Urothelium cell line (cell line): ENCODE results near the gene MICAL1.

ENCODE experiments used
- DNase-seq: peaks from one replicate; pipeline ENCODE4 v3.0.0; 2011; ENCODE audit warnings: low spot score, mixed read lengths
- FAIRE-seq: peaks from 2 replicates; lab custom pipeline; 2011; peaks lifted over from hg19 to GRCh38; lab: Jason Lieb, UNC

Gene MICAL1, protein sequence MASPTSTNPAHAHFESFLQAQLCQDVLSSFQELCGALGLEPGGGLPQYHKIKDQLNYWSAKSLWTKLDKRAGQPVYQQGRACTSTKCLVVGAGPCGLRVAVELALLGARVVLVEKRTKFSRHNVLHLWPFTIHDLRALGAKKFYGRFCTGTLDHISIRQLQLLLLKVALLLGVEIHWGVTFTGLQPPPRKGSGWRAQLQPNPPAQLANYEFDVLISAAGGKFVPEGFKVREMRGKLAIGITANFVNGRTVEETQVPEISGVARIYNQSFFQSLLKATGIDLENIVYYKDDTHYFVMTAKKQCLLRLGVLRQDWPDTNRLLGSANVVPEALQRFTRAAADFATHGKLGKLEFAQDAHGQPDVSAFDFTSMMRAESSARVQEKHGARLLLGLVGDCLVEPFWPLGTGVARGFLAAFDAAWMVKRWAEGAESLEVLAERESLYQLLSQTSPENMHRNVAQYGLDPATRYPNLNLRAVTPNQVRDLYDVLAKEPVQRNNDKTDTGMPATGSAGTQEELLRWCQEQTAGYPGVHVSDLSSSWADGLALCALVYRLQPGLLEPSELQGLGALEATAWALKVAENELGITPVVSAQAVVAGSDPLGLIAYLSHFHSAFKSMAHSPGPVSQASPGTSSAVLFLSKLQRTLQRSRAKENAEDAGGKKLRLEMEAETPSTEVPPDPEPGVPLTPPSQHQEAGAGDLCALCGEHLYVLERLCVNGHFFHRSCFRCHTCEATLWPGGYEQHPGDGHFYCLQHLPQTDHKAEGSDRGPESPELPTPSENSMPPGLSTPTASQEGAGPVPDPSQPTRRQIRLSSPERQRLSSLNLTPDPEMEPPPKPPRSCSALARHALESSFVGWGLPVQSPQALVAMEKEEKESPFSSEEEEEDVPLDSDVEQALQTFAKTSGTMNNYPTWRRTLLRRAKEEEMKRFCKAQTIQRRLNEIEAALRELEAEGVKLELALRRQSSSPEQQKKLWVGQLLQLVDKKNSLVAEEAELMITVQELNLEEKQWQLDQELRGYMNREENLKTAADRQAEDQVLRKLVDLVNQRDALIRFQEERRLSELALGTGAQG

DNA sequence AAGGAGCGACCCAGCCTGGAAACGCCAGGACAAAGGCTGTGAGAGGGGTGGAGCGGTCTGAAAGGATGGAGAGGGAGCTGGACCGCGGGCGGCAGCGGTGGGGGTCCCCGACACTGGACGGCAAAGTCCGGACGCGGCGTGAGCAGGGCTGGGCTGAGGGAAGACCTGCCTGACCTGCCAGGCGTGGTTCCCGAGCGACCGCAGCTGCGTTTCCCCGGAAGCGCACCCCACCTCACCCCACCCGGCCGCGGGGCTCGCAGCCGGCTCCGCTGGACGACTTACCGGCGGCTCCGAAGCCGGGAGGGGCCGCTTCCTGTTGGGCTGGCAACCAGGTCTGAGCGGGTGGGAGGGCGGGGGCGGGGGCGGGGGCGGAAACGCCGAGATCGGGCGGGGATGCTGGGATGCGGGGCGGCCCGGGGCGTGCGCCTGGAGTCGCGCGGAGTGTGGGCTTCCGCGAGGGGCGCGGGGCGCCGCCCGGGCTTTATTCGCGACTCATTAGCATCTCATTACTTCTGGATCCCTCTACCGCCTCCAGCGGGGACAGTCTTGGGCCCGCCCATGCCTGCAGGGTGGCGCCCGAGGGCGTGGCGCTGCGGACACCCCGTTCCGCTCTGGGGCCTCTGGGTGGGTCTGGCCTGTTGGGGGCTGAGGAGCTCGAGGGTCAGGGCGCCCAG, at the start of gene MICAL1:
Gene MICAL1 (minus strand): TSS at position 336 of the 674 bp plus-strand sequence. CDS start 1,576 bp downstream, outside the sequence.
- DNase-seq (peak; percentile 67), FAIRE-seq (no peak)

DNA sequence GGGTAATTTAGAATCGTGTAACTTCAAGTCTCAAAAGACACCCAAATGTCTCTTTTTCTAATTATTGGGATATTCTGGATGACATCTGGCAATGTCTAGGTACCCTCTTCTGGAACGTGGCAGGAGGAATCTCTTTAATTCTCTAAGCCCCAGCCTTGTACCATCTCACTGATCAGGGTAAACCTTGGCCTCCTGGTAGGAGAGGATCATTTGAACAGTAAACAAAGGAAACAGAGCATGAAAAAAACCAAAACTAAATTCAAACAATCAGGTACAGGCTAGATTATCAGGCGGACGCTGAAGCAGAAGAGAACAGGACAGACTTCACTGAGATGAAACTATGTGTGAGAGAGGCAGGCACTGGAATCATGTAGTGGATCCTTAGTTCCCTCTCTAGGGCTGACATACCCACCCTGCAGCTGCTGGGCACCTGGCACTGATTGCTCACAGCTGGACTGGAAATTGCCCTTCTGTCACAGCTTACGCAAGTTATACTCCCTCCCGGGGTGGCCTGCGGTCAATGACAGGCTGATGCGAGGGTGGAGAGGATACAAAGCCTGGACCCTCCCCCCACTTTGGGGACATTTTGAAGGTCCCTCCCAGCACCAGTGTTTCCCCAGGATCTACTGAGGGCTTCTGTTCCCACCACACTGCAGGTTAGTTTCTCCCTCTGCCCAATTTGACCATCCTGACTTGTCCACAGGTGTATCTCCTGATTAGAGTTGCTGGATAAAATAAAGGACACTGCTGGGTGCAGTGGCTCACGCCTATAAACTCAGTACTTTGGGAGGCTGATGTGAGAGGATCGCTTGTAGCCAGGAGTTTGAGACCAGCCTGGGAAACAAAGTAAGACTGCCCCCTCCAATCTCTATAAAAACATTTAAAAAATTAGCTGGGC, 48.0 kb upstream of the MICAL1 start:
- no peak for DNase-seq
- FAIRE-seq: no peak

DNA sequence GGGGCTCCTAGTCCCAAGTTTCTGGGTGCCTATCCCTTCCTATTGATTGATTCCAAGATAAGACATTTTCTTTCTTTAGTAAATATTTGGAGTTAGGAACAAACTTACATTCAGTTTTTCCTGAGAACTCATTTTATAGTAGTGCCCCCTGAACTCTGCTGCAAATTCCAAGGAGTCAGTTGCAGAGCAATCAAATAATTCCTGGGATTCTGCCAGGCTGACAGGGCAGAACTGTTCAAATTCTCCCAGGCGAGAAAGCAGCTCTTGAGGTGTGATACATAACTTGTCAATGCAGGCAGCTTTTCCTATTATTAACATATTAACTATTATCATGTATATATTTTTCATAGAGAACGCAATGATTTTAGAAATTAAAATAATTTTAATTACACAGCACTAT, 43.4 kb upstream of the MICAL1 start:
- no peak for DNase-seq
- no peak for FAIRE-seq

DNA sequence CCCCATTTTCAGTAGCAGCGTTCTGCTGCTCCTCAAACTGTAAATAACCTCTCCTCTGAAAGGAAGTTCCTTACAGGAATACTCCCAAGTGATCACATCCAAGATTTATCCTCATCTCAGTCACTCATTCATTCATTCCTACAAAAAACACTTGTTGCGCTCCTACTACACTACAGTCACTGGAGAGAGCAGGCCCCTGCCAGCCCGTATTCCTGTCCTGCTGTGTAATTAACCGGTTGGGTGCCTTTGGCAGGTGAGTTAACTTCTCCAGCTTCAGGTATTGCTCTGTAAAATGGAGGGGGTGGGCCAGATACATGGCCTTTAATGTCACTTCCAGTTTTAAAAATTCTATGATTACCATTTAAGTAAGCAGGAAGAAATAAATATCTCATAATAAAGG, 42.5 kb upstream of the MICAL1 start:
- no peak for FAIRE-seq
- no peak for DNase-seq

DNA sequence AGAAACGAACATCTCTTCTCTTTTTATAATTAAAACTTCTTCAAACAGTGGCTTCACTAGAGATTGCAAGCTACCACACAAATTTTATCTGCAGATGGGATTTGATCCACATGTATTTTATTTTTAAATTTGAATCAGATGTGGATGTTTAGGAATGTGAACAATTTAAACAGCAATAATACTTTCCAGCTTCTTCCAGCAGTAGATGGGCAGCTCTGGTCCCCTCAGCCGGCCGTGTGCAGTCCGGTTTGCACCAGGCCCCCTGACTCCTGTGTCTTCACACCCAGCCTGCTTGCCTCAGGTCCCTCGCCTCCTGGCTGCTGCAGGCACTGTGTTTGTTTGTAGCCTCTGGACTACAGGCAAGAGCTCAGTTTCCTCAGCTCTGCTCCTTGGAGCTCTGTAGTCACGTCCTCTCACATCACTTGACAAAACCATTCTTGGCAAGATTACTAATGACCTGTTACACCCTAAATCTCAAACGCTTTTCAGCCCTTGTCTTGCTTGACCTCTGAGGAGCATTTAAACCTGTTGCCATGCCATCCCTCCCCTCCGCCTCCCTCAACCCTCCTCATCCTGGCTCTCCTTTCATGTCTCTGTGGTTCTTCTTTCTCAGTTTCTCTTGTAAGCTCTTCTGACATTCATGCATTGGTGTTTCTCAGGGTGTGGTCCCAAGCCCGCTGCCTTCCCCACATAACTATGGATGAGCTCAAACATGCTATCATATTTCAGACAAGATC, 40.6 kb upstream of the MICAL1 start:
- FAIRE-seq (no peak), DNase-seq (no peak)

DNA sequence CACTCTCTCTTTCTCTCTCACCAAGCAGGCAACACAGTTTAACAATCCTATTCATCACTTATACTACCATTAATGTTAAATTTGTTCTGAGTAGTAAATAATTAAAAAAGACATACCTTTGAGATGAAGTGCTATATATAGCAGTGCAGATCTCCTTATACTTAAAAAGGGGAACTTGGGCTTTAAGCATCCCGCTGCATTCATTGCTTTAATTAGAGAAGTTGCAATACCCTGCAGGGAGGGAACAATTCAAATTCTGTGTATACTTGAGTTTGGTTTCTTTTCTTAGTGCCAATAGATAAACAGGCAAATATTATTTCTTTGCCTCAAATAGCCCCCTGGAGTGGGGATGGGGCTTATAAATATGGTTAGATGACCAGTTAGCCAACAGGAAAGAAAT, 38.3 kb upstream of the MICAL1 start:
- DNase-seq: no peak

DNA sequence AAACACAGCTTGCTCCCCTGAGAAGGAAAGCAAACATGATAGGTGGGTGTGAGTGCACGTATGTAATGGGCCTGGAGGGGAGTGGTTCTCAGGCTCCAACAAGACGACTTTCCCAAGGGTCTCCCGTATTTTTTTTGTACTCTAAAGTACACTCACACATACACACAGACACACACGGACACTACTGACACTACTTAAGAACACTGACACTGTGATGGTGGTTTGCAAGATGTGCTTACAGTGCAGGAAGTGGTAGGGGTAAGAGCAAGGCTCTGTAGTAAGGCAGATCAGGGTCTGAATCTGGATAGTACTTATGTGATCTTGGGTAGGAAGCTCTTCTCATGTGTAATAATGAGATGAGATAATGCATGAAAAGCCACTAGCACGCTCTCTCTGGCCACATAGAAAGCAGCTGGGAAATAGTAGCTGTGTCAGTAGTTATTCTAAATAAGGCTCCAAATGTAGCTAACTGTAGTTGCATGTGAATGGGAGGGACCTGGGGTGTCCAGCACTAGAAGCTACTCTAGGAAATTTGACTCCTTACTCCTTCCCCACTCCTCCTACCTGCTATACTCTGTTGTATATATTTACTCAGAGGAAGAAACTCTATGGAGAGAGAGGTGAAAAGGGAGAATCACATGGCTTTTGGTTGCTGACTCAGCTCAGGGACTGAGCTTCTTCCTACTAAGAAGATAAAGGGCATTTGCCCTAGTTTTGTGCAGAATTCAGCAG, 35.8 kb upstream of the MICAL1 start:
- FAIRE-seq (no peak), DNase-seq (no peak)

More for the DNA sequence above, 38.3 kb upstream of the MICAL1 start:
- no peak for FAIRE-seq

DNA sequence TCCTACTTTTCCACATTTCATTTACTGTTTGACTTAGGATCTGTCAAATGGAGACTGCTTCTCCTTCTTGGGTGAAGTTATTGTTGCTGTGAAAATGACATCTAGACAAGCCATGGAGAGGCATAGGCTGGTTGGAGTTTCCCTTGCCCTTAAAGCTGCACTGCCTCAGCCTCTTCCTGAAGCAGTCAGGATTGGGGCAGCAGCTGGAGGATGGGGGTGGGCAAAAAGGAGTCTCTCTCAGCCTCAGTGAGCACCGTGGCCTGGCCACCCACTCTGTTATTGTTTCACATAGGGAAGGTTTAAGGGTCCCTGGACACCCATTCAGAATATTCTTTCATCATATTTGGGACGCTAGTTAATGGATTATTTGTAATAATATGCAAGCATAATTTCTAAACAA, 35.1 kb upstream of the MICAL1 start:
- FAIRE-seq (no peak), DNase-seq (no peak)

DNA sequence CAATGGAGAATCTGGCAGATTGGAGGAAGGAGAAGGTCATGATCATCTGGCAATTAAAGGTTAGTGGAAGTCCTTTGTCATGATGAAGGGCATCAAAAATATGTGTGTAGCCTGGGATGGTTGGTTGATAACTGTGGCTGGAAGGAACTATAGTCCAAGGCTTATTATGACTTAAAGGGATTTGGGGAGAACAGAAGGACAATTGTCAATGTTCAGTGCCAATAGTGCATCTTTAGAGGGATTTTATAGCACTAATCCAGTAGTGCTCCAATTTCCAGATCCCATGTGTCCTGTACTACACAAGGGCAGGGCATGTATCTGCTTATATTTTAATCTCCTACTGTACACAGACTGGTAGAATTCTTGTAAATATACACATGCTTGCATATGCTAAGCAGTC, 32.4 kb upstream of the MICAL1 start:
- FAIRE-seq (no peak), DNase-seq (no peak)

DNA sequence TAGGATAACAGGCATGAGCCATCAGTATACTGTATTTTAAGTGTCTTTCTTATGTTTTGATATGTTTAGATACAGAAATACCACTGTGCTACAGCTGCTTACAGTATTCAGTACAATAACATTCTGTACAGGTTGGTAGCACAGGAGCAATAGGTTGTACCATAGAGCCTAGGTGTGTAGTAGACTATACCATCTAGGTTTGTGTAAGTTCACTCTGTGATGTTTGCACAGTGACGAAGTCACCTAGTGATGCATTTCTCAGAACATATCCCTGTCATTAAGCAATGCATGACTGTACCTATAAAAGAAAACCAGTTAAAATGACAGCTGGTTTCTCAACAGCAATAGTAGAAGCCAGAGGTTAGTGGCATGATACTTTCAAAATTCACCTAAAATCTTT, 30.5 kb upstream of the MICAL1 start:
- no peak for FAIRE-seq
- no peak for DNase-seq

DNA sequence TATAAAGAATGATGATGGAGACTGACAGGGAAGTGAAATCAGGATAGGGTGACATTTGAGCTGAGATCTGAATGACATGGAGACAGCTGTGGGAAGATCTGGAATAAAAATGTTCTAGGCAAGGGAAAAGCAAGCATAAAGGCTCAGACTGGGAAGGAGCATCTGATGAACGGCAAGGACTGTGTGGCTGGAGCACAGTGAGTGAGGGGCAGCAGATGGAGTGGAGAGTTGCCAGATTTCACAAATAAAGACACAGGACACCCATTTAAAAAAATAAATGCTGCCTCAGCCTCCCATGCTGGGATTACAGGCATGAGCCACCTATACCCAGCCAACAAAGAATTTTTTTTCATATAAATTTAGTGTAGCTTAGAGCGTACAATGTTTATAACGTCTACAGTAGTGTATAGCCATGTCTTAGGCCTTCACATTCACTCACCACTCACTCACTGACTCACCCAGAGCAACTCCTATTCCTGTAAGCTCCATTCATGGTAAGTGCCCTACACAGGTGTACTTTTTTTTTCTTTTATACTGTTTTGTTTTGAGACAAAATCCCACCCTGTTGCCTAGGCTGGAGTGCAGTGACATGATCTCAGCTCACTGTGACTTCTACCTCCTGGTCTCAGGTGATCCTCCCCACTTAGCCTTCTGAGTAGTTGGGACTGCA, 29.8 kb upstream of the MICAL1 start:
- DNase-seq (no peak), FAIRE-seq (no peak)

DNA sequence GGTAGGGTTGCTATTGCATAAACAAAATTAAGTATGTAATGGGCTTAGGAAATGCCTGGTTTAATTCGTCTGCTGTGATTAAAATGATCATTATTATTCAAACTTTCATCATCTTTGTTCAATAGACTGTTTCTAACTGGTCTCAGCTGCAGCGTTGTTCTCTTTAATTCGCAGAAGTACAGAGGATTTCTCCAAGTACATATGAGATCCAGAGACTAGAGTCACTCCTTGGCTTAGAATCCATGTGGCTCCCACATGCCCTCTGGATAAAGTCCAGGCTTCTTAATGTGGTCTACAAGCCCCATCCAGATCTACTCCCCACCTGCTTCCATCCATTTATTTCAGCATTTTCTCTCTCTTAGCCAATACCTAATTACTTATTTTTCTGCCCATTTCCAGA, 28.6 kb upstream of the MICAL1 start:
- no peak for DNase-seq
- no peak for FAIRE-seq

DNA sequence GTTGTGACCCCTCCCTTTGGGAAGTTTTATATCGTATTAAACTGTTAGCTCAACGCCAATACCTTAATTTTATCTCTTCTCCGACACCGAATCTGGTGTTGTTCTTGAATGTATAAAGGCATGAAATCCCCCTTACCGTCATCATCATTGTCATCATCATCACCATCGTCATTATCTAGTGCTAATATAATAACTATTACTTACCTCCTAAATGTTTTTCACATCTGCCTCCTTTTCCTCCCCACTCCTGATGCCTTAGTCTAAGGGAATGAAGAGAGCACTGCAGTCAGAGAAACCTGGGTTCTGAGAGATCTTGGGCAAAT, 28.1 kb upstream of the MICAL1 start:
- DNase-seq (no peak), FAIRE-seq (no peak)

DNA sequence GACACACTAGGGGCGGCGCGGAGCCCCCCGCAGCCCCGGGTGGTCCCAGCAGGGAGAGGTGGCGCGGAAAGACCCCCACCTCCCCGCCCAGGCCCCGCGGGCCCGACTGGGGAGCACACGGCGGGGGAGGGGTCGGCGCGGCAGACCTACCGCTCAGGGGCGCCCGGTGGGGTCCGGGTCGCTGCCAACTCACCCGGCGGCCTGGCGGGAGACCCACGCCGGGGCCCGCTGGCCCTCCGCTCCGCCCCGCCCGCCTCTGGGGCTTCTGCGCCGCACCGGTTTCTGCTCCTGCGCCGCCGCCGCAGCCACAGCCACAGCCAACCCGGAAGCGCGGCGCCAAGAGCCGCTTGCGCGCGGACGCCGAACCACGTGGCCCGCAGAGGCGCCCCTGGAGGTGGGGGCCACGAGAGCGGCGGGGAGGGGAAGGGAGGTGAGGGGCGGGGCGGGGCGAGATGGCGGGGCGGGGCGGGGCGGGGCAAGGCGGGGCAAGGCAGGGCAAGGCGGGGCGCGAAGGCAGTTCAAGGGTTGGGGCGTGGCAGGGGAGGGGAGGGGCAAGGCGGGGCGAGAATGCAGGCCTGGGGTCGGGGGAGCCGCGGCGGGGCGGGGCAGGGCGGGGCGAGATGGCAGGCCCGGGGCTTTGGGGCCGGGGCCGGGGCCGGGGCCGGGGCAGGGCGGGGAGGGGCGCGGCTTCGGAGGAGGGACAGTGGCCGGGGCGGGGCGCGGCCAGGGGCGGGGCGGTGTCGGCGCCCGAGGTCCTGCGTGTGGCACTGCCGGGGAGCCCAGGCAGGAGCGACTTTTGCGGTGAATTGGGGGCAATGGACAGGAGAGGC, 27.5 kb upstream of the MICAL1 start, which contains the start of gene ZBTB24:
Gene ZBTB24 (minus strand): TSS at position 315 of the 830 bp plus-strand sequence. CDS start 1,193 bp downstream, outside the sequence.
- FAIRE-seq (no peak), DNase-seq (peak; percentile 93)

DNA sequence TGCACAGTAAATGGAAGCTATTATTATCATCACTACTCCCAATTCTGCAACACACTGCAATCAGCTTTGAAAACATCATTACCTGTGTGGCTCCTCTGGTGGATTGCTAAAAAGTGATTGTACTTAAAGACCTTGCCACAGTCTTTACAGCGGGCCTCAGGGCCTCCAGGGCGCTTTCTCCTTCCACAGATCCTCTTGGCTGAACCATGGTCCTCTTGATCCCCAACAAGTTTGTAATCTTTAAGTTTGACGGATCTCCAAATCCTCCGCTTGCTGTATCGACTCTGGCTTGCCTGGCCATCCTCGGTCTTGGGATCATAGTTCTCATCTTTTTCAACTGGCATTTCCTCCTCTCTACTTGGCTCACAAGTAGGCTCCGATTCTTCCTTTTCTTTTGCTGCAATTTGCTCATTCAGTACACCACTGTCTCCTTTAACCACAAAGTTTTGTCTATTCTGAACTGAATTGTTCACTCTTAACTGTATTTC, 25.5 kb upstream of the MICAL1 start:
- no peak for FAIRE-seq
- DNase-seq: no peak

DNA sequence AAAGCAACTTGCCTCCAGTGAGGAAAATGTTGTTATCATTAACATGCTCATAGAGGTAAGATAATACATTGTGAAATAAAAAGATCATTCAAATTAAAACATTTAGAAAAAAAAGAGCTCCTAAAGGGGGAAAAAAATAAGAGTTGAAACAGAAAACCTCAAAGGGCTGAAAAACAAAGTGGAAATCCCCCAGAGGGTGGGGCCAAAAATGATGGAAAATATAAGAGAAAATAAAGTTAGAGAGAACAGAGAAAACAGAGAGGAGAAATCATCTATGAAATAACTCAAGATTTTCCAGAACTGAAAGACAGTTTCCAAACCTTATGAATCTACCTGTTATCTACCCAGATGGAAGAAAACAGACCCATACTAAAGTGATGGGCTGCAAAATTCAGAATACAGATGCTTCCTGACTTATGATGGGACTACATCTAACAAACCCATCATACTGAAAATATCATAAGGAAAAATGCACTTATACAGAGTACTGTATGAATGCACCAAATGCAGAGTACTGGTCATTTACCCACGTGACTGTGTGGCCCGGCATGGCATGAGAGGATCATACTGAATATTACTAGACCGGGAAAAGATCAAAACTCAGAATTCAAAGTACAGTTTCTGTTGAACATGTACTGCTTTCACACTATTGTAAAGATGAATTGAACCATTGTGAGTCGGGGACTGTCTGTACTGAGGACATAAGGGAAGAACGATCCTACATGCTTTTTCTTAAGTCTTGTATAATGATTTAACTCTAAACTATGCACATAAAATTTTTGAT, 23.5 kb upstream of the MICAL1 start:
- DNase-seq: no peak
- no peak for FAIRE-seq
